Activated T-helper 9 cell treated with anti-CD3 and anti-CD28 coated beads, Interleukin-2, amount 50 U/mL, for 16 hours (primary cell): ENCODE data around the gene KCNIP4.
"Not testable (repeated sequence)": the region's sequence is repeated elsewhere in the genome, so short reads cannot be mapped to it uniquely, and the experiment has no call there.

Source experiments
- DNase-seq: peaks from one replicate; pipeline ENCODE4 v3.0.0-alpha.2; 2020; ENCODE audit warnings: low read depth

KCNIP4 gene

GRCh38 chr4:21366312-21366711 is 582.3 kb downstream of the KCNIP4 start:
- no peak for DNase-seq

GRCh38 chr4:21363701-21364100 is 584.9 kb downstream of the KCNIP4 start:
- no peak for DNase-seq

- DNase-seq = not testable (repeated sequence)
Observed at GRCh38 chr4:21352354-21352753, 596.2 kb downstream of the KCNIP4 start.

- no peak for DNase-seq
Observed at GRCh38 chr4:21347142-21347541, 601.4 kb downstream of the KCNIP4 start.

- no peak for DNase-seq
Observed at GRCh38 chr4:21327976-21328700, 620.4 kb downstream of the KCNIP4 start.

- DNase-seq = no peak
Observed at GRCh38 chr4:21320034-21320433, 628.5 kb downstream of the KCNIP4 start.

- no peak for DNase-seq
Observed at GRCh38 chr4:21307709-21308108, 640.9 kb downstream of the KCNIP4 start.

- DNase-seq = no peak
Observed at GRCh38 chr4:21304540-21304887, 644.1 kb downstream of the KCNIP4 start.

- no peak for DNase-seq
Observed at GRCh38 chr4:21290562-21290961, 658.0 kb downstream of the KCNIP4 start.

GRCh38 chr4:21276046-21276445 is 672.5 kb downstream of the KCNIP4 start:
- no peak for DNase-seq

GRCh38 chr4:21271439-21272052 is 677.0 kb downstream of the KCNIP4 start:
- no peak for DNase-seq

GRCh38 chr4:21248331-21248730 is 700.2 kb downstream of the KCNIP4 start:
- DNase-seq = no peak

- DNase-seq = no peak
Observed at GRCh38 chr4:21242163-21242562, 706.4 kb downstream of the KCNIP4 start.

GRCh38 chr4:21226637-21227538 is 721.7 kb downstream of the KCNIP4 start:
- DNase-seq = no peak

GRCh38 chr4:21211846-21212245 is 736.7 kb downstream of the KCNIP4 start:
- no peak for DNase-seq

GRCh38 chr4:21209860-21210259 is 738.7 kb downstream of the KCNIP4 start:
- no peak for DNase-seq

GRCh38 chr4:21205821-21206531 is 742.6 kb downstream of the KCNIP4 start:
- DNase-seq = no peak

GRCh38 chr4:21203416-21203815 is 745.2 kb downstream of the KCNIP4 start:
- no peak for DNase-seq

GRCh38 chr4:21202959-21203358 is 745.6 kb downstream of the KCNIP4 start:
- no peak for DNase-seq

GRCh38 chr4:21198683-21199082 is 749.9 kb downstream of the KCNIP4 start:
- no peak for DNase-seq

GRCh38 chr4:21195682-21196081 is 752.9 kb downstream of the KCNIP4 start:
- DNase-seq = no peak

- DNase-seq = no peak
Observed at GRCh38 chr4:21192367-21192766, 756.2 kb downstream of the KCNIP4 start.
